DOHH2 (cell line): ENCODE measurements around the gene FN3KRP.

Experiments
- H3F3A ChIP-seq: fragments of 200-600 bp; sonication (generic), shearing (Covaris generic); 2 replicates; pipeline ENCODE4 v1.6.0; 2016; ENCODE audit warnings: antibody characterized with exemption, mild to moderate bottlenecking; ENCODE audit not compliant: control insufficient read depth, insufficient read depth
- H3K27ac ChIP-seq: fragments of 200-600 bp; sonication (generic); 2 replicates; pipeline ENCODE4 v1.5.1; 2014; ENCODE audit warnings: low read depth, mild to moderate bottlenecking, low read length, moderate library complexity
- H3K27me3 ChIP-seq: fragments of 200-600 bp; sonication (generic); 2 replicates; pipeline ENCODE4 v1.6.1; 2014; ENCODE audit warnings: mild to moderate bottlenecking, low read length, mixed read lengths; ENCODE audit not compliant: control insufficient read depth
- H3K36me3 ChIP-seq: fragments of 200-600 bp; sonication (generic); 2 replicates; pipeline ENCODE4 v1.6.1; 2014; ENCODE audit warnings: mild to moderate bottlenecking, low read length, moderate library complexity, mixed read lengths; ENCODE audit not compliant: control insufficient read depth
- H3K4me1 ChIP-seq: fragments of 200-600 bp; sonication (generic); 2 replicates; pipeline ENCODE4 v1.6.1; 2014; ENCODE audit warnings: mild to moderate bottlenecking, low read length, mixed read lengths; ENCODE audit not compliant: control insufficient read depth
- H3K4me2 ChIP-seq: fragments of 200-600 bp; sonication (generic); 2 replicates; pipeline ENCODE4 v1.6.0; 2014; ENCODE audit warnings: mild to moderate bottlenecking, low read length, moderate library complexity
- H3K4me3 ChIP-seq: fragments of 200-600 bp; sonication (generic); 2 replicates; pipeline ENCODE4 v1.5.1; 2014; ENCODE audit warnings: mild to moderate bottlenecking, low read length, mixed read lengths
- H3K79me2 ChIP-seq: fragments of 200-600 bp; sonication (generic); 2 replicates; pipeline ENCODE4 v1.6.1; 2014; ENCODE audit warnings: mild to moderate bottlenecking, low read length, mixed read lengths; ENCODE audit not compliant: control insufficient read depth
- H3K9me2 ChIP-seq: fragments of 200-600 bp; sonication (generic); replicated peaks from 2 replicates; pipeline ENCODE4 v1.6.1; 2014; ENCODE audit warnings: mild to moderate bottlenecking, low read length, mixed read lengths; ENCODE audit not compliant: control insufficient read depth
- H3K9me3 ChIP-seq: fragments of 200-600 bp; sonication (generic); 2 replicates; pipeline ENCODE4 v1.6.1; 2014; ENCODE audit warnings: antibody characterized with exemption, low read length, mixed read lengths; ENCODE audit not compliant: control insufficient read depth, insufficient read depth
- H4K20me1 ChIP-seq: fragments of 200-600 bp; sonication (generic); 2 replicates; pipeline ENCODE4 v1.6.0; 2014; ENCODE audit warnings: low read depth, mild to moderate bottlenecking, antibody characterized with exemption, low read length, moderate library complexity; ENCODE audit not compliant: control insufficient read depth, insufficient read depth
- EZH2phosphoT487 ChIP-seq: fragments of 200-600 bp; sonication (generic); IDR thresholded peaks from 2 replicates; pipeline ENCODE4 v1.6.1; 2017; ENCODE audit warnings: borderline replicate concordance, mild to moderate bottlenecking, antibody characterized with exemption, low read length, moderate library complexity, mixed read lengths
- TF ChIP-seq, protein P1 (sequence below): fragments of 200-600 bp; sonication (generic); IDR thresholded peaks from one replicate; pipeline ENCODE4 v1.5.1; 2014; ENCODE audit warnings: antibody characterized with exemption, mild to moderate bottlenecking, low read depth, low read length; ENCODE audit not compliant: poor library complexity, severe bottlenecking

The FN3KRP gene

DNA sequence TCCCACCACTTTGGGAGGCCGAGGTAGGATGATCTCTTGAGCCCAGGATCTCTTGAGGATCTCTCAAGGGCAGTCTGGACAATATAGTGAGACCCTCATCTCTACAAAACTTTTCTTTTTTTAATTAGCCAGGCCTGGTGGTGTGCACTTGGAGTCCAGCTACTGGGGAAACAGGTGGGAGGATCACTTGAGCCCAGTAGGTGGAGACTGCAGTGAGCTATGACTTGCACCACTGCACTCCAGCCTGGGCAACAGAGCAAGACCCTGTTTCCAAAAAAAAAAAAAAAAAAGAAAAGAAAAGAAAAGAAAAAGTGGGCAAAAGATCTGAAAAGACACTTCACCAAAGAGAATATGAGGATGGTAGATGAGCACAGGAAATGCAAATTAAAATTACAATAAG lies 33.0 kb upstream of the FN3KRP start:
- H3K4me2 ChIP-seq, result no peak overlapping the region
- TF ChIP-seq EZH2phosphoT487, result no peak
- TF ChIP-seq, protein P1, sequence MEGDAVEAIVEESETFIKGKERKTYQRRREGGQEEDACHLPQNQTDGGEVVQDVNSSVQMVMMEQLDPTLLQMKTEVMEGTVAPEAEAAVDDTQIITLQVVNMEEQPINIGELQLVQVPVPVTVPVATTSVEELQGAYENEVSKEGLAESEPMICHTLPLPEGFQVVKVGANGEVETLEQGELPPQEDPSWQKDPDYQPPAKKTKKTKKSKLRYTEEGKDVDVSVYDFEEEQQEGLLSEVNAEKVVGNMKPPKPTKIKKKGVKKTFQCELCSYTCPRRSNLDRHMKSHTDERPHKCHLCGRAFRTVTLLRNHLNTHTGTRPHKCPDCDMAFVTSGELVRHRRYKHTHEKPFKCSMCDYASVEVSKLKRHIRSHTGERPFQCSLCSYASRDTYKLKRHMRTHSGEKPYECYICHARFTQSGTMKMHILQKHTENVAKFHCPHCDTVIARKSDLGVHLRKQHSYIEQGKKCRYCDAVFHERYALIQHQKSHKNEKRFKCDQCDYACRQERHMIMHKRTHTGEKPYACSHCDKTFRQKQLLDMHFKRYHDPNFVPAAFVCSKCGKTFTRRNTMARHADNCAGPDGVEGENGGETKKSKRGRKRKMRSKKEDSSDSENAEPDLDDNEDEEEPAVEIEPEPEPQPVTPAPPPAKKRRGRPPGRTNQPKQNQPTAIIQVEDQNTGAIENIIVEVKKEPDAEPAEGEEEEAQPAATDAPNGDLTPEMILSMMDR, result no peak

DNA sequence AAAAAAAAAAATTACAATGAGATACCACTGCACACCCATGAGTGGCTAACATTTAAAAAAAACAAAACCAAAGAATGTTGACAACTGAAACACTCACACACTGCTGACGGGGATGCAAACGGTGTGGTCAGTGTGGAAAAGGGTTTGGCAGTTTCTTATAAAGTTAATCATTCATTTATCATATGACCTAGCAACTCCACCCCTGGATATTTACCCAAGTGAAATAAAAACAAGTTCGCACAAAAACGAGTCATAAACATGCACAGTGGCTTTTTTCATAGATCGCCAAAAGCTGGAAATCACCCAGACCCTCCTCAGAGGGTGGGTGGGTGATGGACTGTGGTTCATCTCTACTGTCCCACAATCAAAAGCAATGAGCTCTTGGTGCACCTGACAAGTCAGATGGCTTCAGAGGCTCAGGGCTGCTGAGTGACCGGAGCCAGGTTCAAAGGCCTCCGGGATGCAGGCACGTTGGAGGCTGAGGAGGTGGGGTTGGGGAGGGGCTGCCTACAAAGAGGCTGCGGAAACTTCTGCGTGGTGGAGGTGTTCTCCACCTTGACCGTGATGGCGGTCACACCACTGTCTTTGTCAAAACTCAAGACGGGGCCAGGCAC lies 32.2 kb upstream of the FN3KRP start:
- no peaks in the 10 kb centered on the region for H3K36me3 ChIP-seq
- no peak overlapping the region for H3K27ac ChIP-seq
- H3K4me2 ChIP-seq, result no peak overlapping the region
- TF ChIP-seq, protein P1, result no peak
- TF ChIP-seq EZH2phosphoT487, result no peak
- no peak overlapping the region for H3K4me3 ChIP-seq
- no peaks in the 10 kb centered on the region for H3K79me2 ChIP-seq
- no peaks in the 10 kb centered on the region for H4K20me1 ChIP-seq
- H3K4me1 ChIP-seq, result no peaks in the 10 kb centered on the region
- H3F3A ChIP-seq, result no peaks in the 10 kb centered on the region
- no peaks in the 10 kb centered on the region for H3K9me2 ChIP-seq
- no peaks in the 10 kb centered on the region for H3K27me3 ChIP-seq
- H3K9me3 ChIP-seq, result no peaks in the 10 kb centered on the region; the same call in 1 of the 2 replicates

More for the DNA sequence above, 33.0 kb upstream of the FN3KRP start:
- H3F3A ChIP-seq, result no peaks in the 10 kb centered on the region
- no peaks in the 10 kb centered on the region; the same call in 1 of the 2 replicates for H3K9me3 ChIP-seq
- H3K4me1 ChIP-seq, result peaks cover 5% of the 10 kb centered on the region
- no peaks in the 10 kb centered on the region for H3K9me2 ChIP-seq
- H3K79me2 ChIP-seq, result no peaks in the 10 kb centered on the region
- no peak overlapping the region for H3K4me3 ChIP-seq
- H3K27ac ChIP-seq, result no peak overlapping the region
- H3K36me3 ChIP-seq, result peaks cover under 1% of the 10 kb centered on the region; the same call in 1 of the 2 replicates
- peaks cover 1% of the 10 kb centered on the region; the same call in 1 of the 2 replicates for H3K27me3 ChIP-seq
- no peaks in the 10 kb centered on the region for H4K20me1 ChIP-seq

DNA sequence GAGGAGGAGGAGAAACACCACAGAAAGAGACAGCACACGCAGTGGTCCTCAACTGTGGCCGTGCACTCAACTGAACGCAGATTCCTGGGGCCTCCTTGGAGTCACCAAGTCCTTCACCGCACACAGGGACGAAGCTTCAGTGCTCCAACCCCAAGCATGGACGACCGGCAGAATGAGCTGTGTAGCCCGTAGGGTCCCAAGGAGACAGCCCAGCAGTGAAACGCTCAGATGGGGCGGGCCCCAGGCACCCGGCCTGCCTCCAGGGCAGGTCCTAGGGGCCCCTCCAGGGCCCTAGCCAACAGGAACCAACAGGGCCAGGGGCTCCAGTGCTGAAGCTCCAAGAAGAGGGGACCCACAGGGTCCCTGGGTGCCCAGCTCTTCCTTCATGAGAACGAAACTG lies 31.2 kb upstream of the FN3KRP start:
- H4K20me1 ChIP-seq, result no peaks in the 10 kb centered on the region
- H3K9me2 ChIP-seq, result no peaks in the 10 kb centered on the region
- H3K9me3 ChIP-seq, result no peaks in the 10 kb centered on the region; the same call in 1 of the 2 replicates
- no peaks in the 10 kb centered on the region for H3K4me1 ChIP-seq
- H3F3A ChIP-seq, result no peaks in the 10 kb centered on the region
- H3K27me3 ChIP-seq, result no peaks in the 10 kb centered on the region
- H3K36me3 ChIP-seq, result no peaks in the 10 kb centered on the region
- no peak for TF ChIP-seq EZH2phosphoT487
- TF ChIP-seq, protein P1, result no peak
- no peak overlapping the region for H3K4me2 ChIP-seq
- no peak overlapping the region for H3K4me3 ChIP-seq
- H3K79me2 ChIP-seq, result no peaks in the 10 kb centered on the region
- no peak overlapping the region for H3K27ac ChIP-seq
